GM21526 (cell line): ENCODE results near the gene DDAH1.
"Not testable (repeated sequence)": the region's sequence is repeated elsewhere in the genome, so short reads cannot be mapped to it uniquely, and the experiment has no call there.

Source experiments
- ATAC-seq: cut with Tn5 transposase; IDR thresholded peaks from one replicate; pipeline ENCODE4 v1.9.1; 2021; ENCODE audit warnings: moderate library complexity; ENCODE audit not compliant: unreplicated experiment, low FRiP score

DDAH1 gene

GRCh38 chr1:85471558-85471957 lies 6.6 kb upstream of the DDAH1 start:
- no peak for ATAC-seq

DNA sequence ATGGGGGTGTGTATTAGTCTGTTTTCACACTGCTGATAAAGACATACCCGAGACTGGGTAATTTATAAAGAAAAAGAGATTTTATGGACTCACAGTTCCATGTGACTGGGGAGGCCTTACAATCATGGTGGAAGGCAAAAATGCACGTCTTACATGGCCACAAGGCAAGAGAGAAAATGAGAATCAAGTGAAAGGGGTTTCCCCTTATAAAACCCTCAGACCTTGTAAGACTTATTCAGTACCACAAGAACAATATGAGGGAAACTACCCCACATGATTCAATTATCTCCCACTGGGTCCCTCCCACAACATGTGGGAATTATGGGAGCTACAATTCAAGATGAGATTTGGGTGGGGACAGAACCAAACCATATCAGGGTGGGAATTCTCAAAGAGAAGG lies 5.2 kb upstream of the DDAH1 start:
- ATAC-seq = not testable (repeated sequence)

DNA sequence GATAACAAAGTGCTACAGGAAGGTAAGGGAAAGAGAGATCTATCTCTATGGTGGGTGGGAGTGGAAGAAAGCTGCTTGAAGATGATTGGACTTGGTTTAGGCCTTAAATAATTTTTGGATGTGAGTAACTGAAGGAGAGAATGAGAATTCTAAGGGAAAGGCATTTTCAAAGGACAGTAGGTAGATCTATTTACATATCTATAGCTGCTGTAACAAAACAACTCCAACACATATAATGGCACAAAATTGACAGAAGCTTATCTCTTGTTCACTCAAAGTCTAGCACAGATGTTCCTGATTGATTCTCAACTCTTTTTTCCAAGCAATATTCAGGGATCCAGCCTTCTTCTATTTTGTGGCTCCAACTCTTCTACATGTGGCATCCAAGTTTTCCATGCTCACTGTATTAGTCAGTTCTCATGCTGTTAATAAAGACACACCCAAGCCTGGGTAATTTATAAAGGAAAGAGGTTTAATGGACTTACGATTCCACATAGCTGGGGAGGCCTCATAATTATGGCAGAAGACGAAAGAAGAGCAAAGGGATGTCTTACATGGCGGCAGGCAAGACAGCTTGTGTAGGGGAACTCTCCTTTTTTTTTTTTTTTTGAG lies 3.1 kb upstream of the DDAH1 start:
- ATAC-seq = no peak

- ATAC-seq = no peak
Observed at GRCh38 chr1:85467036-85467435, 2.1 kb upstream of the DDAH1 start.

DNA sequence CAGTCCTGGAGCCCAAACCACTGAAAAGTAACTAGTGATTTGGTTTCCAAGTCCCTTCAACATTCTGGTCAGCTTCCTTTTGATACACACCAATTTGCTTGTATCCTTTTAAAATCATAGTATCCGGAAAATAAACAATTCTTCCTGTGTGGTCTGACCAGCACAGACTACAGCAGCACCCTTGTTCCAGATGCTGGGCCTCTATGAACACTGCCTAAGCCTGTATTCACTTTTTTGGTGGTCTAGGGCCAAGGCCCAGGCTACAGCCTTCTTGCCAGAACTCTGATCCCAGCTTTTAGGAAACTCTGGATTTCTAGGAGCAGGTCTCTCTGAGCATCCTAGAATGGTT lies 801 bp upstream of the DDAH1 start:
- ATAC-seq = no peak

DNA sequence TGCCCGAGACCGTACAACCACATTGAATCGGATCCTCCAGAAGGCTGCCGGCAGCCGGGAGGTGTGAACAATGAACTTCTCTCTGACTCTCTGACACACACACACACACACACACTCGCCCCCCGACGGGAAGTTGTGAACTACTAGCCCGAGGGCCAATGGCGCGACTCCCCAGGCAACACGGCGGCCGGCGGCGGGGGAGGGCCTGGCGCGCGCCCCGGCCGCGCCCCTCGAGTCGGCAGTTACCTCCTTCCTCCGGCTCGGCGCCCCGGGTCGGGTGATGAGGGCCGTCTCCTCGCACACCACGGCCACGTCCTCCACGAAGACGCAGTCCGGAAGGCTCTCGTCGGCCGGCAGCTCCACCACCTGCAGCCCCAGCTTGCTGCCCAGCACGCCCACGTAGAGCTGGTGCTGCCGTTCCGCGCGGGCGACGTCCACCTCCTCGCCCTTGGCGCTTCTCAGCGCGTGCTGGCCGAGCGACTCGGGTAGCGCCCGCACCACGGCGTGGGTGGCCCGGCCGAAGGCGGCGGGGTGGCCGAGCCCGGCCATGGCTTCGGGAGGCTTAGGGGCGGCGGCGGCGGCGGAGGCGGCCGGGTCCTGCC lies 361 bp downstream of the DDAH1 start:
- ATAC-seq = peak; percentile 72

GRCh38 chr1:85463731-85464496 lies 1.0 kb downstream of the DDAH1 start:
- ATAC-seq = peak; percentile 7

DNA sequence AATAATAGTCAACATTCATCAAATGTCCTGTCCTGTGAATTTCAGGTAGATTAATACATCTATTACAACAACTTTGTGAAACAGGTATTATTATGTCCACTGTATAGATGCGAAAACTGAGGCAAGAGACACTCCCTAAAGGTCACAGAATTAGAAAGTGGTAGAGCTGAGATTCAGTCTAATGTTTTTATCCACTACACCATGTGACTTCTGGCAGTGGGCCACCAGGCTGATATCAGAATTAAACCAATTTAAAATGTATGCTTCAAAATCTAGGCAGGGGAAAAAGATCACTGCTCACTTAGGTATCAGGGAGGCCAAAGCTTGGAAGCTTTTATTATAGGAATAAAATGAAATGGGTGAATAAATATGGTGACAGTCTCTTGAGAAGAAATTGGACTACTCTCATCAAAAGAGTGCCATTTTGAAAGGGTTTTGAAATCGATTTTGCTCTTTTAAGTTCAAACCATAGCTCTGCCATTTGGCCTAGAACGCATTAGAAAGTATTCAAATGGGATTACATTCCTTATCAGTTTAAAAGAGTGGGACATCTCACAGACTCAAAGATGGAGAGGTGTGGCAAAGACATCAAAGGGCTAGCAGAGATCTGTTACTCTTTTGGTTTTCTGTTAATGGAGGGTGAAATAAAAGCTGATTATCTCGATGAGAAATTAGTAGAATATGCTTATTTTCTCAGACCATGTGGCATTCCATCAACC lies 1.9 kb downstream of the DDAH1 start:
- no peak for ATAC-seq

DNA sequence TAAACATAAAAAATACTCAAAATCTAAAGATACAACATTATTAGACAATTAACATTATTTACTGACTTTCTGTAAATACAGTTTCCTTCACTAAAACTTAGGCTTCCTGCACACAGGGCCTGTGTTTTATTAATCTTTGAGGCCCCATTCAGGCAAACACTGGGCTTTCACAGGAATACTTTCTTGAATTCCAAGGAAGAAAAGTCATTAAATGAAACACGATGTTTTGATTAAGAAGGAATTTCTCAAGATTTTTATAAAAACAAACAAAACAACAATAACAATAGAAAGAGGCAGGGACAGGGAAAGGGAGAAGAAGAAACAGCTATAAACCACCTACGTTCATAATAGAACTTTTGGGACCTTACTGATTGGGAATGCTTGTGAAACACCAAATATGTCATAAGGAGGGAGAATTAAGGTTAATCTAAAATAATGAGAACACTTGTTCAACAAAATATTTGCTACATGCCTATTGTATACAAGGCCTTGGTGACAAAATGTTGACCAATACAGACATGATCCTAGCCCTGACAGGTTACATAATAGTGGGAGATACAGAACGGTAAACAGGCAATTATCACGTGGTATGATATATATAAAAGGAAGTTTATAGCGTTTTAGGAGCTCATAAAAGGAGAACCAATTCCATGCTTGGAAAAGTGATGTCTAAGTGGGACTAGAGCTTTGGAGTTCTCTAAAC lies 3.6 kb downstream of the DDAH1 start:
- no peak for ATAC-seq

GRCh38 chr1:85460555-85461088 lies 4.3 kb downstream of the DDAH1 start:
- ATAC-seq = no peak

DNA sequence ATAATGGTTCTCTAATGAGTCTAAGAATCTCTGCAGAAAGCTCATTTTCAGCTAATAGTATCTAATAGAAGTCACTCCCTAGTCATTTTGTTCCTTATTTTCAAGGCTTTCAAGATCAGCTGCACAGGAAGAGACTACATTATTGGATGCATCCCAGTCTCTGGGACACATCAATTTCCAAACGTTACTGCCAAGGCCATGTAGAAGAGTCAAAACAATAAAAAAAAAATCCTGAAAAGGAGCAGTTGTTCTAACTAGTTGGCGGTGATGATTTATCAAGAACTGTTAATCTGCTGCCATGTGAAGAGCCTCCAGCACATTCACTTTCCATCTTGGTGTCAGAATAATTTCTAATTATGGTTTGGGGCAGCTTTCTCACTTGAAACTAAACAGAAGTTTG lies 5.7 kb downstream of the DDAH1 start:
- no peak for ATAC-seq

GRCh38 chr1:85454214-85454613 lies 10.7 kb downstream of the DDAH1 start:
- no peak for ATAC-seq

GRCh38 chr1:85453640-85454194 lies 11.2 kb downstream of the DDAH1 start:
- ATAC-seq = no peak

- no peak for ATAC-seq
Observed at GRCh38 chr1:85452948-85453347, 12.0 kb downstream of the DDAH1 start.

- no peak for ATAC-seq
Observed at GRCh38 chr1:85451236-85451830, 13.6 kb downstream of the DDAH1 start.

DNA sequence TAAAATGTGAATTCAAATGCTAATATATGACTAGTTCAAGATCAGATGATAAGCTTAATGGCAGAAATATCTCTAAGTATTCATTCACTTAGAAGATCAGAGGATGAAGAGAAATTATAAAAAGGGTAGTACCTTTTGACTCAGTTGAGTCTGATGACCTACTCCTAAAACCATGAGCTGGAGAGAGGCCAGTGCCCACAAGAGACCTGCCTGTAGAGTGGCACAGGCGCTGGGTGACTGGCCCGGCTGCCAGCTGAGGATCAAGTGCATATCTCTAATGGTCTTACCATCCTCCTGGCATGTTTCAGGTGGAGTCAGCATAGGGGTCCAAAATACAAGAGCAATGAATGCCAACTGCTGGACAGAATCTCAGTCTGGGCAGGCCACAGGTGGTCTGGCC lies 14.1 kb downstream of the DDAH1 start:
- no peak for ATAC-seq

GRCh38 chr1:85449356-85449755 lies 15.6 kb downstream of the DDAH1 start:
- ATAC-seq = no peak

DNA sequence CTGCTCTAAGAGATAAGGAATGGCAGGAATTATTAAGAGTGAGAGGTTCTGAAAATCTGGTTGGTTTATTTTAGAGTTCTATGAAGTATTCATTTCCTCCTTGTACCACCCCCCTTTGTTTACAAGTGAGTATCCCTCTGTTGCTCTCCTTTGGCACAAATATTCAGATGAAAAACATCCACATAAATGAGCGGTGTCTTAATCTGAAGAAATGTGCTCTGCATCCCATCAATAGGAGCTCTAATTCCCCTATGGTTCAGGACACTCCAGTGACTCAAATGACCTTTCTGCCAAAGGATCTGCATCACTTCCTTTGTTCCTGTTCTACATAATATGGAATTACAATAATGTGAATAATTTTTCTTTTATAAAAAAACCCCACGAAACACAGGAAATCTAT lies 16.6 kb downstream of the DDAH1 start:
- no peak for ATAC-seq

GRCh38 chr1:85447006-85447943 lies 17.7 kb downstream of the DDAH1 start:
- no peak for ATAC-seq
